WTC11 (cell line): Measurements from ENCODE around the gene ACSL1.

ENCODE experiments used
- AFF4 ChIP-seq: sonication (generic); formaldehyde crosslinking; IDR thresholded peaks from 2 replicates; pipeline ENCODE4 v1.8.1; 2023; ENCODE audit warnings: mild to moderate bottlenecking, missing genetic modification reagents, borderline replicate concordance
- CTCF ChIP-seq: fragments of 200-600 bp; IDR thresholded peaks from 2 replicates; pipeline ENCODE4 v1.8.0; 2022; ENCODE audit warnings: antibody characterized with exemption
- FOXK1 ChIP-seq: sonication (generic); formaldehyde crosslinking; IDR thresholded peaks from 2 replicates; pipeline ENCODE4 v1.8.0; 2022; ENCODE audit warnings: mild to moderate bottlenecking, moderate library complexity, missing genetic modification reagents
- GABPB1 ChIP-seq: sonication (generic); formaldehyde crosslinking; IDR thresholded peaks from 2 replicates; pipeline ENCODE4 v1.8.1; 2023; ENCODE audit warnings: mild to moderate bottlenecking, missing genetic modification reagents
- ZNF121 ChIP-seq: sonication (generic); formaldehyde crosslinking; IDR thresholded peaks from 2 replicates; pipeline ENCODE4 v1.8.0; 2023; ENCODE audit warnings: missing genetic modification reagents
- TF ChIP-seq, protein P1 (sequence below): sonication (generic); formaldehyde crosslinking; IDR thresholded peaks from 2 replicates; pipeline ENCODE4 v1.8.0; 2022; ENCODE audit warnings: mild to moderate bottlenecking, missing genetic modification reagents

DNA sequence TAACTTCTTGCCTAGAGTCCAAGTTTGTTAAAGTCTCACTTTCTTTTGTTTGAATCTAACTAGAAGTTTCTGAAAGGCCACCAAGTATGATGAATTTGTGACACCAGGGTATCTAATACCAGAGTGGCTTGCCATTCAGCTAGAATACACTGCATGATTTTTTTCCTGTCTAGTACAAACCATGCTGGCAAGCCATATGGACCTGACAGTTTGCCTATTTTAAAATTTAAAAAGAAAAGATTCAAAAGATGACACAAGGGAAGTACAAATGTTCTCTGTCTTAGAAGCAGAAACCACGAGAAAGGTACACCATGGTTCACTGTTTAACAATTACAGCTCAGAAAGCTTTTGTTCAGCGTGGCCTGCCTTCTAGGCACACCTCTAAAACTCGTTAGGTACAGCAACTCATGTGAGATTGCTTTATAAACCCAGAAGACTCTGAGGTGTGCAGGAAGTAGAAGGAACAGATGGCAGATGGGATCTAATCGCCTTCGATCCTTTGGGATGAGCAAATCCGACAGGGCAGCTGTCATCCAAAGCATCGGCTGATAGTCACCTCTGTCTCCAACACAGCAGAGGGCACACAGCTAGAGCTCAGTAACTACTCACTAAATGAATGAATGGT is 56.5 kb downstream of the ACSL1 start:
- TF ChIP-seq CTCF (no peak), ZNF121 (CRISPR knock-in tag) (no peak), FOXK1 (CRISPR knock-in tag) (no peak), GABPB1 (CRISPR knock-in tag) (no peak), AFF4 (CRISPR knock-in tag) (no peak)
- TF ChIP-seq, protein P1, sequence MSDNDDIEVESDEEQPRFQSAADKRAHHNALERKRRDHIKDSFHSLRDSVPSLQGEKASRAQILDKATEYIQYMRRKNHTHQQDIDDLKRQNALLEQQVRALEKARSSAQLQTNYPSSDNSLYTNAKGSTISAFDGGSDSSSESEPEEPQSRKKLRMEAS (CRISPR knock-in tag) = no peak
